Testis (tissue), 3 donors: Measurements from ENCODE around the gene MEGF11. TPM values are rescaled to one million over a fixed set of nuclear protein-coding genes. Genes with fewer than 3 reads are reported as not detected.

Source experiments
- DNase-seq: peaks from one replicate; pipeline ENCODE4 v3.0.0-alpha.2; 2019
- H3K27ac ChIP-seq, 2 donors: fragments of 200-600 bp; sonication (generic); one replicate each; pipeline ENCODE4 v1.5.1; 2019
- H3K27me3 ChIP-seq: fragments of 200-600 bp; sonication (generic); one replicate; pipeline ENCODE4 v1.5.1; 2019
- H3K36me3 ChIP-seq: fragments of 200-600 bp; sonication (generic); one replicate; pipeline ENCODE4 v1.5.1; 2017; ENCODE audit warnings: low read depth; ENCODE audit errors: missing control alignments
- H3K4me1 ChIP-seq: fragments of 200-600 bp; sonication (generic); one replicate; pipeline ENCODE4 v1.5.1; 2019
- H3K4me3 ChIP-seq, 2 donors: fragments of 200-600 bp; sonication (generic); one replicate each; pipeline ENCODE4 v1.5.1; 2017 to 2019
- H3K9me3 ChIP-seq: fragments of 200-600 bp; sonication (generic); one replicate; pipeline ENCODE4 v1.5.1; 2017
- CTCF ChIP-seq, 3 experiments: fragments of 450-650 bp in 2 of 3; fragments of 200-600 bp in 1 of 3; sonication (generic) in 1 of 3; IDR thresholded peaks; one replicate each; pipeline ENCODE4 v1.5.1; 2016 to 2019; ENCODE audit warnings: antibody characterized with exemption in 3 of 3, mild to moderate bottlenecking in 2 of 3, moderate library complexity in 1 of 3
- POLR2A ChIP-seq: fragments of 450-650 bp; IDR thresholded peaks from one replicate; pipeline ENCODE4 v1.6.1; 2017; ENCODE audit warnings: antibody characterized with exemption, mild to moderate bottlenecking, moderate library complexity
- WGBS, 2 donors: methylation state at CpG; one replicate each; pipeline ENCODE4 v1.1.5; 2018; 5-methylcytosine and 5-hydroxymethylcytosine counted together
- intact Hi-C: fragments of 100-400 bp; cut with DNase I; formaldehyde crosslinking; loops from one replicate; pipeline ENCODE4 v1.15.1; 2023; ENCODE audit warnings: low total_unique reads
- polyA plus RNA-seq: library from polyadenylated mRNA; stranded (reverse); fragments of 350-450 nt; fragmentation: Illumina TruSeq; extraction: RNeasy Lipid Tissue Mini Kit (QIAGEN cat#74804); gene quantifications from one replicate; pipeline ENCODE4 v1.2.3, GENCODE V29; 2014; ENCODE audit warnings: low read depth, low replicate concordance; ENCODE audit not compliant: insufficient read depth
- total RNA-seq, 2 donors: library from RNA; depleted of rRNA; stranded (reverse); fragments of >200 nt; gene quantifications; one replicate each; pipeline ENCODE4 v1.2.3, GENCODE V29; 2016

The MEGF11 gene
- total and polyA plus RNA-seq, 3 donors from 2014 or later = 4.5 to 18.7 (median 8.6) TPM

- H3K9me3 ChIP-seq = no peaks in the 10 kb centered on the region
- 96 to 97% methylated on average over 2 of the region's 2 CpGs for WGBS, 2 donors
- H3K4me3 ChIP-seq = no peak overlapping the region
- DNase-seq = no peak
- H3K27me3 ChIP-seq = no peaks in the 10 kb centered on the region
- no peak overlapping the region for H3K27ac ChIP-seq
- no peaks in the 10 kb centered on the region for H3K4me1 ChIP-seq
- TF ChIP-seq POLR2A (no peak), CTCF (IDR thresholded peaks at IDR 0.05) (no peak)
- intact Hi-C loops = loop anchor here (10.0 kb wide), 1 partner anchor 864 kb away; no protein-coding TSS in a partner anchor
- H3K36me3 ChIP-seq = no peaks in the 10 kb centered on the region
These were observed 54.8 kb downstream of the MEGF11 start for GRCh38 chr15:66198757-66199156.

GRCh38 chr15:66196602-66197001, 56.9 kb downstream of the MEGF11 start:
- no peaks in the 10 kb centered on the region for H3K36me3 ChIP-seq
- H3K4me3 ChIP-seq = no peak overlapping the region
- no peak overlapping the region for H3K27ac ChIP-seq
- intact Hi-C loops = loop anchor here (10.0 kb wide), 1 partner anchor 862 kb away; no protein-coding TSS in a partner anchor
- TF ChIP-seq CTCF (IDR thresholded peaks at IDR 0.05) = no peak
- TF ChIP-seq POLR2A = no peak
- 54 to 61% methylated on average over 2 of the region's 2 CpGs for WGBS, 2 donors
- no peaks in the 10 kb centered on the region for H3K4me1 ChIP-seq
- H3K9me3 ChIP-seq = no peaks in the 10 kb centered on the region
- no peaks in the 10 kb centered on the region for H3K27me3 ChIP-seq
- DNase-seq = no peak

- Histone ChIP-seq H3K9me3 (no peaks in the 10 kb centered on the region), H3K27me3 (no peaks in the 10 kb centered on the region), H3K4me1 (no peaks in the 10 kb centered on the region), H3K27ac (no peak overlapping the region), H3K36me3 (no peaks in the 10 kb centered on the region), H3K4me3 (no peak overlapping the region)
- TF ChIP-seq POLR2A (no peak), CTCF (IDR thresholded peaks at IDR 0.05) (no peak)
- intact Hi-C loops = loop anchor here (10.0 kb wide), 1 partner anchor 861 kb away; no protein-coding TSS in a partner anchor
- WGBS, 2 donors = 80 to 85% methylated on average over 10 of the region's 10 CpGs
- DNase-seq = no peak
These were observed 57.8 kb downstream of the MEGF11 start for GRCh38 chr15:66195621-66196230.

GRCh38 chr15:66193066-66193465, 60.5 kb downstream of the MEGF11 start:
- TF ChIP-seq CTCF (IDR thresholded peaks at IDR 0.05) = no peak
- no peak for TF ChIP-seq POLR2A

GRCh38 chr15:66190746-66191145, 62.8 kb downstream of the MEGF11 start:
- TF ChIP-seq CTCF (IDR thresholded peaks at IDR 0.05) (no peak), POLR2A (no peak)
- peak overlapping the region in 1 of 2 donors; percentile 34 for H3K4me3 ChIP-seq
- H3K27ac ChIP-seq = no peak overlapping the region
- no peaks in the 10 kb centered on the region for H3K4me1 ChIP-seq
- no peaks in the 10 kb centered on the region for H3K36me3 ChIP-seq
- intact Hi-C loops = loop anchor here (10.0 kb wide), 1 partner anchor 856 kb away; no protein-coding TSS in a partner anchor
- H3K27me3 ChIP-seq = no peaks in the 10 kb centered on the region
- WGBS, 2 donors = 50 to 59% methylated on average over 5 of the region's 5 CpGs
- no peaks in the 10 kb centered on the region for H3K9me3 ChIP-seq
- no peak for DNase-seq

More at GRCh38 chr15:66193066-66193465, 60.5 kb downstream of the MEGF11 start:
- H3K36me3 ChIP-seq = no peaks in the 10 kb centered on the region
- no peaks in the 10 kb centered on the region for H3K9me3 ChIP-seq
- no peak overlapping the region for H3K27ac ChIP-seq
- WGBS, 2 donors = 89 to 92% methylated on average over 3 of the region's 3 CpGs
- no peak overlapping the region for H3K4me3 ChIP-seq
- H3K27me3 ChIP-seq = no peaks in the 10 kb centered on the region
- no peaks in the 10 kb centered on the region for H3K4me1 ChIP-seq
- no peak for DNase-seq
- intact Hi-C loops = loop anchor here (10.0 kb wide), 1 partner anchor 858 kb away; no protein-coding TSS in a partner anchor
